Neural progenitor cell (in vitro differentiated cells): Measurements from ENCODE around the gene BTBD9. TPM values are rescaled to one million over a fixed set of nuclear protein-coding genes. Genes with fewer than 3 reads are reported as not detected.

Experiments used
- DNase-seq: peaks from one replicate; pipeline ENCODE4 v3.0.0-alpha.2; 2016; ENCODE audit warnings: low spot score
- H2AFZ ChIP-seq: fragments of 200-600 bp; sonication (generic); replicated peaks from 2 replicates; pipeline ENCODE4 v1.6.1; 2016; ENCODE audit warnings: antibody characterized with exemption
- H3F3A ChIP-seq: fragments of 200-600 bp; sonication (generic); 2 replicates; pipeline ENCODE4 v1.6.1; 2016; ENCODE audit warnings: antibody characterized with exemption, low read depth
- H3K27ac ChIP-seq: fragments of 200-600 bp; sonication (generic); 2 replicates; pipeline ENCODE4 v1.5.1; 2016; ENCODE audit warnings: mild to moderate bottlenecking
- H3K27me3 ChIP-seq: fragments of 200-600 bp; sonication (generic); 2 replicates; pipeline ENCODE4 v1.6.1; 2016; ENCODE audit warnings: mild to moderate bottlenecking, moderate library complexity
- H3K36me3 ChIP-seq: fragments of 200-600 bp; sonication (generic); 2 replicates; pipeline ENCODE4 v1.5.1; 2016
- H3K4me1 ChIP-seq: fragments of 200-600 bp; sonication (generic); 2 replicates; pipeline ENCODE4 v1.6.1; 2016; ENCODE audit warnings: mixed run types
- H3K4me2 ChIP-seq: fragments of 200-600 bp; sonication (generic); 2 replicates; pipeline ENCODE4 v1.6.1; 2016
- H3K4me3 ChIP-seq: fragments of 200-600 bp; sonication (generic); 2 replicates; pipeline ENCODE4 v1.5.1; 2016
- H3K79me2 ChIP-seq: fragments of 200-600 bp; sonication (generic); 2 replicates; pipeline ENCODE4 v1.6.1; 2016; ENCODE audit warnings: low read depth
- H3K9ac ChIP-seq: fragments of 200-600 bp; sonication (generic); 2 replicates; pipeline ENCODE4 v1.6.1; 2016
- H3K9me3 ChIP-seq: fragments of 200-600 bp; sonication (generic); 2 replicates; pipeline ENCODE4 v1.5.1; 2016; ENCODE audit warnings: low read depth
- H4K20me1 ChIP-seq: fragments of 200-600 bp; sonication (generic); 2 replicates; pipeline ENCODE4 v1.6.1; 2016; ENCODE audit warnings: low read depth
- H3K27ac Mint-ChIP-seq: 3 replicates; pipeline ENCODE4 v1.8.0; 2021; ENCODE audit warnings: mixed read lengths
- H3K27me3 Mint-ChIP-seq: 2 replicates; pipeline ENCODE4 v1.8.0; 2022; ENCODE audit warnings: low read depth, mild to moderate bottlenecking, inconsistent platforms, moderate library complexity, mixed read lengths; ENCODE audit not compliant: insufficient read depth
- H3K36me3 Mint-ChIP-seq: 3 replicates; pipeline ENCODE4 v1.8.0; 2021; ENCODE audit warnings: mixed read lengths
- H3K4me1 Mint-ChIP-seq: 3 replicates; pipeline ENCODE4 v1.8.0; 2021; ENCODE audit warnings: mixed read lengths
- H3K4me3 Mint-ChIP-seq: 3 replicates; pipeline ENCODE4 v1.8.0; 2021; ENCODE audit warnings: mild to moderate bottlenecking, moderate library complexity, mixed read lengths
- H3K9me3 Mint-ChIP-seq: 3 replicates; pipeline ENCODE4 v1.8.0; 2020; ENCODE audit warnings: mixed read lengths
- EZH2 ChIP-seq: fragments of 200-600 bp; sonication (generic); IDR thresholded peaks from 2 replicates; pipeline ENCODE4 v1.6.1; 2017; ENCODE audit warnings: antibody characterized with exemption, mild to moderate bottlenecking, moderate library complexity
- EZH2phosphoT487 ChIP-seq: fragments of 200-600 bp; sonication (generic); IDR thresholded peaks from 2 replicates; pipeline ENCODE4 v1.6.1; 2017; ENCODE audit warnings: antibody characterized with exemption
- total RNA-seq: library from RNA; depleted of rRNA; stranded (reverse); fragments of >200 nt; gene quantifications from 2 replicates; pipeline ENCODE4 v1.2.3, GENCODE V29; 2015; ENCODE audit warnings: low replicate concordance
- TF ChIP-seq, protein P1 (sequence below): fragments of 200-600 bp; sonication (generic); IDR thresholded peaks from 2 replicates; pipeline ENCODE4 v1.5.1; 2017; ENCODE audit warnings: antibody characterized with exemption, mild to moderate bottlenecking

BTBD9 gene
- total RNA-seq, 1 donor from 2014 or later: 16.9 TPM

DNA sequence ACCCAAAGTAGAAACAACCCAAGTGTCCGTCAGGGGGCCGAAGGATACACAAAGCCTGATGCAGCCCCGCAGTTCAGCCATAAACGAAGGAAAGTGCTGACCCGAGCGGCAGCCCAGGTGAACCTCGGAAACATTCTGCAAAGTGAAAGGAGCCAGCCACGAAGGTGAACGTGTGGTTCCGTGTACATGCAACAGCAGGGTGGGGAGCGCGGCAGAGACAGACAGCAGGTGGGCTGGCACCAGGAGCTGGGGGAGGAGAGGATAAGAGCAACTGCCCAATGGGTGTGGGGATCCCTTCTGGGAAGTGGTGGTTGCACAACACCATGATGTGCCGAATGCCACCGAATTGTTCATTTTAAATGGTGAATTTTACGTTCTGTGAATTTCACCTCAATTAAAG is 478.4 kb downstream of the BTBD9 start:
- peaks cover 3% of the 10 kb centered on the region for H3K4me1 ChIP-seq
- Mint-ChIP-seq H3K27me3 (no peaks in the 10 kb centered on the region), H3K4me3 (no peak overlapping the region), H3K27ac (no peak overlapping the region), H3K36me3 (peaks cover 34% of the 10 kb centered on the region), H3K9me3 (peaks cover 3% of the 10 kb centered on the region), H3K4me1 (peaks cover 4% of the 10 kb centered on the region)
- no peak overlapping the region for H3K4me2 ChIP-seq
- no peak for DNase-seq
- no peaks in the 10 kb centered on the region for H3K27me3 ChIP-seq
- TF ChIP-seq EZH2 (no peak), EZH2phosphoT487 (no peak)
- TF ChIP-seq, protein P1, sequence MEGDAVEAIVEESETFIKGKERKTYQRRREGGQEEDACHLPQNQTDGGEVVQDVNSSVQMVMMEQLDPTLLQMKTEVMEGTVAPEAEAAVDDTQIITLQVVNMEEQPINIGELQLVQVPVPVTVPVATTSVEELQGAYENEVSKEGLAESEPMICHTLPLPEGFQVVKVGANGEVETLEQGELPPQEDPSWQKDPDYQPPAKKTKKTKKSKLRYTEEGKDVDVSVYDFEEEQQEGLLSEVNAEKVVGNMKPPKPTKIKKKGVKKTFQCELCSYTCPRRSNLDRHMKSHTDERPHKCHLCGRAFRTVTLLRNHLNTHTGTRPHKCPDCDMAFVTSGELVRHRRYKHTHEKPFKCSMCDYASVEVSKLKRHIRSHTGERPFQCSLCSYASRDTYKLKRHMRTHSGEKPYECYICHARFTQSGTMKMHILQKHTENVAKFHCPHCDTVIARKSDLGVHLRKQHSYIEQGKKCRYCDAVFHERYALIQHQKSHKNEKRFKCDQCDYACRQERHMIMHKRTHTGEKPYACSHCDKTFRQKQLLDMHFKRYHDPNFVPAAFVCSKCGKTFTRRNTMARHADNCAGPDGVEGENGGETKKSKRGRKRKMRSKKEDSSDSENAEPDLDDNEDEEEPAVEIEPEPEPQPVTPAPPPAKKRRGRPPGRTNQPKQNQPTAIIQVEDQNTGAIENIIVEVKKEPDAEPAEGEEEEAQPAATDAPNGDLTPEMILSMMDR: no peak
- no peaks in the 10 kb centered on the region for H3K79me2 ChIP-seq
- no peaks in the 10 kb centered on the region for H3F3A ChIP-seq
- H3K9ac ChIP-seq: no peak overlapping the region
- H4K20me1 ChIP-seq: no peaks in the 10 kb centered on the region
- no peak overlapping the region for H3K4me3 ChIP-seq
- no peak overlapping the region for H3K27ac ChIP-seq
- no peak overlapping the region for H2AFZ ChIP-seq
- H3K36me3 ChIP-seq: no peaks in the 10 kb centered on the region
- no peaks in the 10 kb centered on the region for H3K9me3 ChIP-seq

DNA sequence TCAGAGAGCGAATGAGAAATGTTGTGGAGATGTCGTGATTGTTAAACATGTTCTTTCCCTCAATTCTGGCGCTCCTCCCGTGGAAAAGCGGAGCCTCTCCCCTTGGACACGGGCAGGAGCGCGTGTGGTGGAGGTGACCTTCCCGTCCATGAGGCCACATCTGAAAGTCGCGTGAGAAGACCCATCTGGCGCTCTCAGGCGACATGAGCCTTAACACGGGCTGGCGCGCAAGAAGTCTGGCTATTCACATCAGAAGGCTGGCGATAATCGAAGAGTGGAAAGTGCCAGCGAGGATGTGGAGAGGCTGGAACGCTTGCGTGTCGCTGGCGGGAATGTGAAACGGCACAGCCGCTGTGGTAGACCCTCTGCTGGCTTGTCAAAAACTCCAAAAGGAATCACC is 478.9 kb downstream of the BTBD9 start:
- no peak overlapping the region for H3K27ac Mint-ChIP-seq

DNA sequence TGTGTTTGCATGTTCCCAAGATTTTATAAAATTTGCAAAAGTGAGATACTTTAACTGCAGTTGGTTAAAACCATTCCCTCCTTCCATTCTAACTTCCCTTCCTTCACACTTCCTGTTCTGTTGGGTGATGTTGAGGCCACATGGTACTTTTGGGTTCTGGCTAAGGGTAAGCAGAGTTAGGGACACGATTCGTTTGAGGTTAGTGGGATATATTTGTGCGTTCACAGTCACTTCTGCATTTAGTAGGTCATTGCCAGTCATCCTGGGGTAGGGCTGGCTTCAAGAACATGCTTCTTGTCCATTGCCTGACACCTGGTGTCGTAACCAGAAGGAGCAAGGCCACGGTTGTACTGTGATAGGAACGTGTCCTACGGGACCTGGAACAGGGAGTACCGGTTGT is 480.1 kb downstream of the BTBD9 start:
- Histone ChIP-seq H3K27me3 (no peaks in the 10 kb centered on the region), H3K36me3 (no peaks in the 10 kb centered on the region)

More for the DNA sequence above, 478.9 kb downstream of the BTBD9 start:
- no peak overlapping the region for H3K27ac ChIP-seq
- H3K36me3 ChIP-seq: no peaks in the 10 kb centered on the region
- no peak overlapping the region for H3K4me3 Mint-ChIP-seq
- no peaks in the 10 kb centered on the region for H4K20me1 ChIP-seq
- H3K4me1 ChIP-seq: peaks cover 3% of the 10 kb centered on the region
- no peaks in the 10 kb centered on the region for H3K9me3 ChIP-seq
- no peak for DNase-seq
- peaks cover 4% of the 10 kb centered on the region for H3K4me1 Mint-ChIP-seq
- no peaks in the 10 kb centered on the region for H3K79me2 ChIP-seq
- TF ChIP-seq EZH2phosphoT487: no peak
- TF ChIP-seq, protein P1: no peak
- TF ChIP-seq EZH2: no peak
- H3K36me3 Mint-ChIP-seq: peaks cover 34% of the 10 kb centered on the region
- no peaks in the 10 kb centered on the region for H3F3A ChIP-seq
- H3K27me3 ChIP-seq: no peaks in the 10 kb centered on the region
- H3K4me3 ChIP-seq: no peak overlapping the region
- H3K9me3 Mint-ChIP-seq: peaks cover 3% of the 10 kb centered on the region
- H3K9ac ChIP-seq: no peak overlapping the region
- H3K27me3 Mint-ChIP-seq: no peaks in the 10 kb centered on the region
- H2AFZ ChIP-seq: no peak overlapping the region
- no peak overlapping the region for H3K4me2 ChIP-seq

More for the DNA sequence above, 480.1 kb downstream of the BTBD9 start:
- Histone ChIP-seq H3F3A (no peaks in the 10 kb centered on the region), H3K4me2 (no peak overlapping the region), H2AFZ (no peak overlapping the region), H3K4me3 (no peak overlapping the region), H3K9ac (no peak overlapping the region), H3K79me2 (no peaks in the 10 kb centered on the region), H3K9me3 (no peaks in the 10 kb centered on the region), H3K27ac (no peak overlapping the region), H3K4me1 (no peaks in the 10 kb centered on the region), H4K20me1 (peaks cover 5% of the 10 kb centered on the region)
- Mint-ChIP-seq H3K27me3 (no peaks in the 10 kb centered on the region), H3K9me3 (no peaks in the 10 kb centered on the region), H3K27ac (no peak overlapping the region), H3K36me3 (peaks cover 31% of the 10 kb centered on the region), H3K4me1 (peaks cover 2% of the 10 kb centered on the region), H3K4me3 (no peak overlapping the region)
- DNase-seq: no peak
- TF ChIP-seq EZH2phosphoT487: no peak
- no peak for TF ChIP-seq EZH2
- TF ChIP-seq, protein P1: no peak
